ENCODE results near the gene GRAMD1B. TPM values are rescaled to one million over a fixed set of nuclear protein-coding genes. Genes with fewer than 3 reads are reported as not detected.
"Not testable (repeated sequence)": the region's sequence is repeated elsewhere in the genome, so short reads cannot be mapped to it uniquely, and the experiment has no call there.

The GRAMD1B gene
- total RNA-seq, 2 donors from 2014 or later, result 1.7 to 1.9 TPM

DNA sequence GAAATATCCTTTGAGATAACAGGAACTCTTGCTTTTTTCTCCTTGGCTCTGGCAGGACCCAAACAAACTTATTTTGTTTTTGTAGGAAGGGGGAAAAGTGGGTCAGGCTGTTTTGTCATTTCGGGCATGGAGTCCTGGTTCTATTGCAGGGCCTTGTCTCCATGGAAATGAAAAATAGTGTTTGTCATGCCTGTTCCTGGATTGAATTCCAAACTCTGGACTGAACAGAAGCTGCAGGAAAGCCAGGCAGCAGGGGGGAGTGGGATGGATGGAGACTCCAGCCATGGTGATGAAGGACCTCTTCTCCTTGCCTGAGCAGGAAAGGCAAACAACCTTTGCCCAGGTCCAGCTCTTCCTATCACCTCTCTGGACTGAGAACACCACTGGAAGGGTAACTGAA is 137.4 kb downstream of the GRAMD1B start:
- Histone ChIP-seq H3K4me1 (no peaks in the 10 kb centered on the region), H3K27ac (no peak overlapping the region), H3K36me3 (no peaks in the 10 kb centered on the region), H3K27me3 (no peaks in the 10 kb centered on the region), H3K4me3 (no peak overlapping the region), H3K9ac (ENCODE audit: low read depth in 2 of 2, low read length in 2 of 2) (no peak overlapping the region), H3K9me3 (no peaks in the 10 kb centered on the region)
- intact Hi-C loops (cut with DNase I), result no loop called here
- TF ChIP-seq, protein P1, sequence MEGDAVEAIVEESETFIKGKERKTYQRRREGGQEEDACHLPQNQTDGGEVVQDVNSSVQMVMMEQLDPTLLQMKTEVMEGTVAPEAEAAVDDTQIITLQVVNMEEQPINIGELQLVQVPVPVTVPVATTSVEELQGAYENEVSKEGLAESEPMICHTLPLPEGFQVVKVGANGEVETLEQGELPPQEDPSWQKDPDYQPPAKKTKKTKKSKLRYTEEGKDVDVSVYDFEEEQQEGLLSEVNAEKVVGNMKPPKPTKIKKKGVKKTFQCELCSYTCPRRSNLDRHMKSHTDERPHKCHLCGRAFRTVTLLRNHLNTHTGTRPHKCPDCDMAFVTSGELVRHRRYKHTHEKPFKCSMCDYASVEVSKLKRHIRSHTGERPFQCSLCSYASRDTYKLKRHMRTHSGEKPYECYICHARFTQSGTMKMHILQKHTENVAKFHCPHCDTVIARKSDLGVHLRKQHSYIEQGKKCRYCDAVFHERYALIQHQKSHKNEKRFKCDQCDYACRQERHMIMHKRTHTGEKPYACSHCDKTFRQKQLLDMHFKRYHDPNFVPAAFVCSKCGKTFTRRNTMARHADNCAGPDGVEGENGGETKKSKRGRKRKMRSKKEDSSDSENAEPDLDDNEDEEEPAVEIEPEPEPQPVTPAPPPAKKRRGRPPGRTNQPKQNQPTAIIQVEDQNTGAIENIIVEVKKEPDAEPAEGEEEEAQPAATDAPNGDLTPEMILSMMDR (IDR thresholded peaks at IDR 0.05), result no peak
- DNase-seq, result no peak

DNA sequence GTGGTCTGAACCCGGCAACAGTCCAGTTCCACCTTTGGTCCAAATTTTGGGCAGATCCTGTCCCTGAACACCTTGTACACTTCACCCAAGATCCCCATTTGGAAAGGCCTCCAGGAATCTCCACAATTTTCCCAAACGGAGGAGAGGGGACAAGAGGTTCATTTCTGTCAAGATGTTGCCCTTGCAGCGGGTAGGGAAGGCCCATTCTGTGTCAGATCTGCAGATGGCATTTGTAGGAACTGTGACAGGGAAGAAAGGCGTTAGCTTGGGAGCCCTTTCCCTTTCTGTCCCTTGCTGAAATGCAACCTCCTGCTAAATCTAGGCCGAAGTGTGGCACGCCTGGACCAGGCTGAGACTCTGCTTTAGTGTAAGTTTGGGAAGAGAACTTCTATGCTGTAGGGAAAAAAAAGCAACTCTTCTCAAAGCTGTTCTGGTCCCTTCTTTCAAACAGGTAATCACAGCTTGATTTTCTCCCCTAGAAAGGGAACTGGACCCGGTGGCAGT is 138.3 kb downstream of the GRAMD1B start:
- DNase-seq, result no peak
- intact Hi-C loops (cut with DNase I), result no loop called here
- Histone ChIP-seq H3K27me3 (no peaks in the 10 kb centered on the region), H3K36me3 (no peaks in the 10 kb centered on the region), H3K9ac (ENCODE audit: low read depth in 2 of 2, low read length in 2 of 2) (no peak overlapping the region), H3K9me3 (no peaks in the 10 kb centered on the region), H3K27ac (no peak overlapping the region), H3K4me1 (no peaks in the 10 kb centered on the region), H3K4me3 (no peak overlapping the region)
- TF ChIP-seq, protein P1 (IDR thresholded peaks at IDR 0.05), result no peak

DNA sequence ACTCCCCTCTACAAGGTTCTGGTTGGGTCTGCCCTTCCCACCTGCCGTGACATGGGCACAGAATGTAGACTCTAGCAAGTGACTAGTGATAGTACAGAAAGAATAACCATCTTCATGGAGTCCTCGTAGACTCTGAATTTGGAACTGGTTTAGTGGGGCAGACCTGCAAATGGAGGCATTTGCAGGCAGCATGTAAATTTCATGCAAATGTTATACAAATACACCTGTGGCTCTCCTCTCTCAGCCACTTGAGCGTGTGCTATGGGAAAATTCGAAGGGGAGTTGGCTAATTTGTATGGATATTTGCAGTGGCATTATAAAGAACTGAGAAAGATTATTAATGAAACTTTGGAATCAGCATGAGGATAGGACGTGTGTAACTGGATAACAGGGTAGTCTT is 139.3 kb downstream of the GRAMD1B start:
- Histone ChIP-seq H3K36me3 (no peaks in the 10 kb centered on the region), H3K27ac (no peak overlapping the region), H3K4me1 (no peaks in the 10 kb centered on the region), H3K4me3 (no peak overlapping the region), H3K27me3 (no peaks in the 10 kb centered on the region), H3K9me3 (no peaks in the 10 kb centered on the region), H3K9ac (ENCODE audit: low read depth in 2 of 2, low read length in 2 of 2) (no peak overlapping the region)
- intact Hi-C loops (cut with DNase I), result no loop called here
- DNase-seq, result no peak
- TF ChIP-seq, protein P1 (IDR thresholded peaks at IDR 0.05), result no peak

DNA sequence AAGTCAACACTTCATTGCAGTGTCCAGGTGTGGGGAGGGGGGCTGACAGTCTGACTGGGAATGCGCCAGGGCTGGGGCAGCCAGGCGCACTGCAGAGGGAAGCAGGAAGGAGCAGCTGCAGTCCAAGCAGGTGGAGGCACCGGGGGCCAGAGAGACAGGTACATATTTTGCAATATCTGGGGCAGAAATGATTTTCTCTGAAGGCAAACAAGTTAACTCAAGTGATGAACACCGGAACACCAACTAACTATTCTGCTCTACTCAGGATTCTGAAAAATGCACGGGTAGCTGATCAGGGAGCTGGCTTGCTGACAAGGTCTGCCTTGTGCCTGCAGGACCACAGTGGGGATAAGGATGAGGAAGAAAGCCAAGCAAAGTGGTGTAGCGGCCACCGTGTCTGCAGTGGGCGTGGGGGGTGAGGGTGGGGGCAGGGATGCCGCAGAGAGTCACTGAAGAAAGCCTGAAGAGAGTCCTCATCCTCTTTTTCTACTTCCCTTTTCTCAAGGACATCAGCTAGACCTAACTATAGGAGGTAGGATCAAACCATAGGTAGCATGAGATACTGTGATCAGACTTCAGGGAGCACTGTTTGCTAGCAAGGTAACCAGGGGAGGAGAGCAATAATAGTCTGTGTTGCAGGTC is 141.0 kb downstream of the GRAMD1B start:
- DNase-seq, result no peak
- Histone ChIP-seq H3K9me3 (no peaks in the 10 kb centered on the region), H3K9ac (ENCODE audit: low read depth in 2 of 2, low read length in 2 of 2) (no peak overlapping the region), H3K27ac (no peak overlapping the region), H3K36me3 (no peaks in the 10 kb centered on the region), H3K4me1 (no peaks in the 10 kb centered on the region), H3K4me3 (no peak overlapping the region), H3K27me3 (no peaks in the 10 kb centered on the region)
- TF ChIP-seq, protein P1 (IDR thresholded peaks at IDR 0.05), result no peak
- intact Hi-C loops (cut with DNase I), result no loop called here

- intact Hi-C loops (cut with DNase I); H3K27ac ChIP-seq; H3K4me3 ChIP-seq; H3K4me1 ChIP-seq; H3K9ac ChIP-seq (ENCODE audit: low read depth in 2 of 2, low read length in 2 of 2); H3K27me3 ChIP-seq; DNase-seq; H3K9me3 ChIP-seq; H3K36me3 ChIP-seq: not testable (repeated sequence)
Measured at GRCh38 chr11:123572791-123573190, 142.7 kb downstream of the GRAMD1B start.

- H3K9me3 ChIP-seq, result no peaks in the 10 kb centered on the region
- H3K36me3 ChIP-seq, result no peaks in the 10 kb centered on the region
- DNase-seq, result no peak
- no peak overlapping the region for H3K9ac ChIP-seq (ENCODE audit: low read depth in 2 of 2, low read length in 2 of 2)
- intact Hi-C loops (cut with DNase I), result no loop called here
- no peak overlapping the region for H3K27ac ChIP-seq
- TF ChIP-seq, protein P1 (IDR thresholded peaks at IDR 0.05), result no peak
- no peaks in the 10 kb centered on the region for H3K27me3 ChIP-seq
- H3K4me3 ChIP-seq, result no peak overlapping the region
- no peaks in the 10 kb centered on the region for H3K4me1 ChIP-seq
Measured at GRCh38 chr11:123573286-123573685, 143.2 kb downstream of the GRAMD1B start.
